Measurements from ENCODE around the gene PLA2G12A. TPM values are rescaled to one million over a fixed set of nuclear protein-coding genes. Genes with fewer than 3 reads are reported as not detected.

Gene PLA2G12A
- total and polyA plus RNA-seq, 4 donors: 24.2 to 36.0 (median 31.3) TPM

GRCh38 chr4:109733728-109734127 lies 3.9 kb upstream of the PLA2G12A start:
- 87 to 93% methylated on average over 5 of the region's 5 CpGs for WGBS, 2 donors
- Histone ChIP-seq H3K36me3 (ENCODE audit: control insufficient read depth in 4 of 4, insufficient read depth in 4 of 4, low read length in 4 of 4) (no peaks in the 10 kb centered on the region), H3K9ac (ENCODE audit: insufficient read depth in 1 of 2, low read length in 2 of 2) (no peak overlapping the region), H3K27ac (ENCODE audit: low read depth in 1 of 2, low read length in 1 of 2) (no peak overlapping the region), H3K4me3 (no peak overlapping the region), H3K9me3 (ENCODE audit: control insufficient read depth in 4 of 4, insufficient read depth in 3 of 4, low read length in 3 of 4) (no peaks in the 10 kb centered on the region), H3K27me3 (ENCODE audit: control insufficient read depth in 3 of 3, insufficient read depth in 3 of 3, low read length in 2 of 3) (no peaks in the 10 kb centered on the region), H3K4me1 (ENCODE audit: control insufficient read depth in 5 of 5, insufficient read depth in 5 of 5, low read length in 5 of 5) (peaks cover 0 to 7% (median 0%) of the 10 kb centered on the region in 5 donors)
- no peak for ATAC-seq (ENCODE audit: insufficient read depth, low FRiP score)
- no peak for DNase-seq
- TF ChIP-seq CTCF (IDR thresholded peaks at IDR 0.05; ENCODE audit: control extremely low read depth, extremely low read depth): no peak

GRCh38 chr4:109730619-109731545 lies 1.0 kb upstream of the PLA2G12A start:
- TF ChIP-seq CTCF (IDR thresholded peaks at IDR 0.05; ENCODE audit: control extremely low read depth, extremely low read depth): no peak
- H3K36me3 ChIP-seq (ENCODE audit: control insufficient read depth in 4 of 4, insufficient read depth in 4 of 4, low read length in 4 of 4): no peaks in the 10 kb centered on the region
- 55 to 56% methylated on average over 21 of the region's 21 CpGs for WGBS, 2 donors
- H3K4me3 ChIP-seq: no peak overlapping the region
- no peaks in the 10 kb centered on the region for H3K27me3 ChIP-seq (ENCODE audit: control insufficient read depth in 3 of 3, insufficient read depth in 3 of 3, low read length in 2 of 3)
- H3K9ac ChIP-seq (ENCODE audit: insufficient read depth in 1 of 2, low read length in 2 of 2): peak overlapping the region; percentile 9 to 65
- H3K9me3 ChIP-seq (ENCODE audit: control insufficient read depth in 4 of 4, insufficient read depth in 3 of 4, low read length in 3 of 4): no peaks in the 10 kb centered on the region
- DNase-seq (no peak), ATAC-seq (ENCODE audit: insufficient read depth, low FRiP score) (peak; percentile 6)
- H3K4me1 ChIP-seq (ENCODE audit: control insufficient read depth in 5 of 5, insufficient read depth in 5 of 5, low read length in 5 of 5): peaks cover 0 to 18% (median 0%) of the 10 kb centered on the region in 5 donors
- H3K27ac ChIP-seq (ENCODE audit: low read depth in 1 of 2, low read length in 1 of 2): peak overlapping the region; percentile 39 to 71

GRCh38 chr4:109729117-109729717 lies 653 bp downstream of the PLA2G12A start:
- WGBS, 2 donors: 2 to 3% methylated on average over 25 of the region's 25 CpGs
- ATAC-seq (ENCODE audit: insufficient read depth, low FRiP score) (peak; percentile 7), DNase-seq (peak; percentile 38 to 61 (median 59))
- Histone ChIP-seq H3K9ac (ENCODE audit: insufficient read depth in 1 of 2, low read length in 2 of 2) (peak overlapping the region; percentile 75 to 82), H3K27me3 (ENCODE audit: control insufficient read depth in 3 of 3, insufficient read depth in 3 of 3, low read length in 2 of 3) (no peaks in the 10 kb centered on the region), H3K4me1 (ENCODE audit: control insufficient read depth in 5 of 5, insufficient read depth in 5 of 5, low read length in 5 of 5) (peaks cover 0 to 18% (median 0%) of the 10 kb centered on the region in 5 donors), H3K9me3 (ENCODE audit: control insufficient read depth in 4 of 4, insufficient read depth in 3 of 4, low read length in 3 of 4) (no peaks in the 10 kb centered on the region), H3K36me3 (ENCODE audit: control insufficient read depth in 4 of 4, insufficient read depth in 4 of 4, low read length in 4 of 4) (no peaks in the 10 kb centered on the region), H3K4me3 (peak overlapping the region; percentile 88), H3K27ac (ENCODE audit: low read depth in 1 of 2, low read length in 1 of 2) (peak overlapping the region; percentile 69 to 78)
- no peak for TF ChIP-seq CTCF (IDR thresholded peaks at IDR 0.05; ENCODE audit: control extremely low read depth, extremely low read depth)
